ENCODE measurements around the gene GPR3. TPM values are rescaled to one million over a fixed set of nuclear protein-coding genes. Genes with fewer than 3 reads are reported as not detected.

The GPR3 gene
- total and polyA plus RNA-seq, 4 donors, result 0.51 to 1.8 (median 0.94) TPM

DNA sequence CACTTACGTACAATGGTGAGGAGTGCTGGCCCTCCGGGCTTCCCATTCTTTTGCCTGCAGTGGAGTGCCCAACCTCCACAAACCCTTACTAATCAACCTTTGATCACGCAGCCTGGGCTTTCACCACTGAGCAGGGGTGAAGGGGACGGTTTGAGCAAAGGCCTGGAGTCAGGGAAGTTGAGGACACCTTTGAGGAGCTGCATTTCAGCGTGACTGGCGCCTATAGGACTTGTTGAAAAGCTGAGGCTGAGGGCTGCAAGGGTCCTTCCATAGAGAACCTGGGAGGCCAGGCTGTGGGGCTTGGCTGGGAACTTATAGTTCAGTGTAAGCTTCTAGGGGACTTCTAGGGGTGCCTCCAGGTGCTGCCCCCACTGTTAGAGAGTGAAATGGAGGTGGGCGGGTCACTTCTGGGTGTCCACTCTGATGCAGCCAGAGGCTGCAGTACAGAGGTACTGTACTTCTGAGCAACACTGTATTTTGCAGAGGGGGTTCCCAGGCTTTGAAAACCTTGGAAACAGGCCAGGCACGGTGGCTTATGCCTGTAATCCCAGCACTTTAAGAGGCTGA is 40.8 kb upstream of the GPR3 start:
- 64 to 76% methylated on average over 8 of the region's 8 CpGs for WGBS, 2 donors
- H3K36me3 ChIP-seq (ENCODE audit: control insufficient read depth in 4 of 4, insufficient read depth in 4 of 4, low read length in 4 of 4), result peaks cover 0 to 32% (median 5%) of the 10 kb centered on the region in 4 donors

GRCh38 chr1:27353166-27353565 is 39.3 kb upstream of the GPR3 start:
- H3K27me3 ChIP-seq (ENCODE audit: control insufficient read depth in 3 of 3, insufficient read depth in 3 of 3, low read length in 2 of 3), result peaks cover 0 to 15% (median 0%) of the 10 kb centered on the region in 3 donors
- DNase-seq (no peak), ATAC-seq (ENCODE audit: insufficient read depth, low FRiP score) (no peak)
- H3K36me3 ChIP-seq (ENCODE audit: control insufficient read depth in 4 of 4, insufficient read depth in 4 of 4, low read length in 4 of 4), result peaks cover 0 to 44% (median 5%) of the 10 kb centered on the region in 4 donors
- H3K9ac ChIP-seq (ENCODE audit: insufficient read depth in 1 of 2, low read length in 2 of 2), result no peak overlapping the region
- no peak for TF ChIP-seq CTCF (IDR thresholded peaks at IDR 0.05; ENCODE audit: control extremely low read depth, extremely low read depth)
- peaks cover 0 to 26% (median 8%) of the 10 kb centered on the region in 5 donors for H3K4me1 ChIP-seq (ENCODE audit: control insufficient read depth in 5 of 5, insufficient read depth in 5 of 5, low read length in 5 of 5)
- 94 to 96% methylated on average over 13 of the region's 13 CpGs for WGBS, 2 donors
- no peaks in the 10 kb centered on the region for H3K9me3 ChIP-seq (ENCODE audit: control insufficient read depth in 4 of 4, insufficient read depth in 3 of 4, low read length in 3 of 4)
- H3K4me3 ChIP-seq, result no peak overlapping the region
- no peak overlapping the region for H3K27ac ChIP-seq (ENCODE audit: low read depth in 1 of 2, low read length in 1 of 2)

More for the DNA sequence above, 40.8 kb upstream of the GPR3 start:
- TF ChIP-seq CTCF (IDR thresholded peaks at IDR 0.05; ENCODE audit: control extremely low read depth, extremely low read depth), result no peak
- no peaks in the 10 kb centered on the region for H3K9me3 ChIP-seq (ENCODE audit: control insufficient read depth in 4 of 4, insufficient read depth in 3 of 4, low read length in 3 of 4)
- H3K27ac ChIP-seq (ENCODE audit: low read depth in 1 of 2, low read length in 1 of 2), result peak overlapping the region in 1 of 2 donors; percentile 3
- H3K27me3 ChIP-seq (ENCODE audit: control insufficient read depth in 3 of 3, insufficient read depth in 3 of 3, low read length in 2 of 3), result peaks cover 0 to 15% (median 0%) of the 10 kb centered on the region in 3 donors
- H3K9ac ChIP-seq (ENCODE audit: insufficient read depth in 1 of 2, low read length in 2 of 2), result no peak overlapping the region
- H3K4me1 ChIP-seq (ENCODE audit: control insufficient read depth in 5 of 5, insufficient read depth in 5 of 5, low read length in 5 of 5), result peaks cover 0 to 22% (median 5%) of the 10 kb centered on the region in 5 donors
- ATAC-seq (ENCODE audit: insufficient read depth, low FRiP score), result no peak
- no peak for DNase-seq
- no peak overlapping the region for H3K4me3 ChIP-seq

DNA sequence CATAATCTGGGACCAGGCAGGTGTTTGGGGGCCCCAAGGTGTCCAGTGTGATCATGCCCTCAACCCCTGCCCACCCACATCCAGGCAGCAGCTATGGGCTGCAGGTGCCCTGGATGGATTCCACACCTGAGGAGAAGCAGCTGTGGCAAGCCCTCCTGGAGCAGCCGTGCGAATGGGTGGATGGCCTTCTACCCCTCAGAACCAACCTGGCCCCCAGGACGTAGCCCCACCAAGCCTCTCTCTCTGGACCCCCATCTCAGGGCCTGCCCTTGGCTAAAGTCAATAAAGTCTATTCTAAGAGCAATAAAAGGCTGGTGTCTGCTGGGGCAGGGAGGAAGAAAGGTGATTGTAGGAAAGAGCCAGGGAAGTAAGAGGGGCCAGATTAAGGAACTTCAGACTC is 38.8 kb upstream of the GPR3 start:
- no peak for TF ChIP-seq CTCF (IDR thresholded peaks at IDR 0.05; ENCODE audit: control extremely low read depth, extremely low read depth)
- ATAC-seq (ENCODE audit: insufficient read depth, low FRiP score) (no peak), DNase-seq (no peak)
- no peak overlapping the region for H3K9ac ChIP-seq (ENCODE audit: insufficient read depth in 1 of 2, low read length in 2 of 2)
- H3K4me1 ChIP-seq (ENCODE audit: control insufficient read depth in 5 of 5, insufficient read depth in 5 of 5, low read length in 5 of 5), result peaks cover 0 to 26% (median 8%) of the 10 kb centered on the region in 5 donors
- peaks cover 0 to 14% (median 0%) of the 10 kb centered on the region in 3 donors for H3K27me3 ChIP-seq (ENCODE audit: control insufficient read depth in 3 of 3, insufficient read depth in 3 of 3, low read length in 2 of 3)
- H3K27ac ChIP-seq (ENCODE audit: low read depth in 1 of 2, low read length in 1 of 2), result no peak overlapping the region
- no peaks in the 10 kb centered on the region for H3K9me3 ChIP-seq (ENCODE audit: control insufficient read depth in 4 of 4, insufficient read depth in 3 of 4, low read length in 3 of 4)
- peaks cover 0 to 49% (median 5%) of the 10 kb centered on the region in 4 donors for H3K36me3 ChIP-seq (ENCODE audit: control insufficient read depth in 4 of 4, insufficient read depth in 4 of 4, low read length in 4 of 4)
- H3K4me3 ChIP-seq, result no peak overlapping the region
- WGBS, 2 donors, result 92 to 95% methylated on average over 3 of the region's 3 CpGs
